22Rv1 (cell line): ENCODE data around the gene KRTAP10-4.
"Not testable (repeated sequence)": the region's sequence is repeated elsewhere in the genome, so short reads cannot be mapped to it uniquely, and the experiment has no call there.

ENCODE experiments used
- H3K27ac ChIP-seq: fragments of 450-650 bp; 2 replicates; pipeline ENCODE4 v1.5.1; 2017
- CTCF ChIP-seq: fragments of 450-650 bp; IDR thresholded peaks from 2 replicates; pipeline ENCODE4 v1.5.1; 2017; ENCODE audit warnings: mild to moderate bottlenecking
- ZFX ChIP-seq: fragments of 450-650 bp; IDR thresholded peaks from 2 replicates; pipeline ENCODE4 v1.6.1; 2017; ENCODE audit warnings: antibody characterized with exemption, borderline replicate concordance

The KRTAP10-4 gene

GRCh38 chr21:44593598-44594405 is 20.3 kb downstream of the KRTAP10-4 start:
- TF ChIP-seq ZFX (no peak), CTCF (no peak)
- no peak overlapping the region for H3K27ac ChIP-seq

GRCh38 chr21:44594406-44594916 is 20.9 kb downstream of the KRTAP10-4 start:
- no peak overlapping the region for H3K27ac ChIP-seq
- no peak for TF ChIP-seq CTCF

GRCh38 chr21:44595524-44595923 is 22.0 kb downstream of the KRTAP10-4 start:
- TF ChIP-seq ZFX (no peak), CTCF (no peak)
- H3K27ac ChIP-seq: no peak overlapping the region

GRCh38 chr21:44596068-44596725 is 22.7 kb downstream of the KRTAP10-4 start:
- no peak for TF ChIP-seq ZFX
- TF ChIP-seq CTCF: no peak
- no peak overlapping the region for H3K27ac ChIP-seq

GRCh38 chr21:44598061-44598460 is 24.5 kb downstream of the KRTAP10-4 start:
- TF ChIP-seq CTCF: no peak
- TF ChIP-seq ZFX: no peak
- no peak overlapping the region for H3K27ac ChIP-seq

GRCh38 chr21:44599264-44600029 is 25.9 kb downstream of the KRTAP10-4 start:
- H3K27ac ChIP-seq: no peak overlapping the region
- TF ChIP-seq ZFX: no peak
- TF ChIP-seq CTCF: no peak

GRCh38 chr21:44600118-44600978 is 26.8 kb downstream of the KRTAP10-4 start, which contains the start of gene KRTAP10-7:
KRTAP10-7 (plus strand) TSS chr21:44600597; CDS start chr21:44600622, 25 bp downstream.
- not testable (repeated sequence) for H3K27ac ChIP-seq
